ENCODE results near the gene INHBA. TPM values are rescaled to one million over a fixed set of nuclear protein-coding genes. Genes with fewer than 3 reads are reported as not detected.

The INHBA gene
- total RNA-seq, 1 donor = 5.5 TPM

GRCh38 chr7:41730161-41730560 lies 27.3 kb upstream of the INHBA start:
- H3K4me1 ChIP-seq (ENCODE audit: insufficient read depth, low read length) = peaks cover 16% of the 10 kb centered on the region
- no peak overlapping the region for H3K4me3 ChIP-seq (ENCODE audit: low read length)
- H3K9me3 ChIP-seq (ENCODE audit: low read depth, low read length) = no peaks in the 10 kb centered on the region
- H3K27me3 ChIP-seq (ENCODE audit: insufficient read depth, low read length) = no peaks in the 10 kb centered on the region

GRCh38 chr7:41729059-41729458 lies 26.2 kb upstream of the INHBA start:
- H3K4me1 ChIP-seq (ENCODE audit: insufficient read depth, low read length) = peaks cover 16% of the 10 kb centered on the region
- H3K9me3 ChIP-seq (ENCODE audit: low read depth, low read length) = no peaks in the 10 kb centered on the region
- H3K4me3 ChIP-seq (ENCODE audit: low read length) = no peak overlapping the region
- no peaks in the 10 kb centered on the region for H3K27me3 ChIP-seq (ENCODE audit: insufficient read depth, low read length)

GRCh38 chr7:41725013-41725412 lies 22.1 kb upstream of the INHBA start:
- H3K4me3 ChIP-seq (ENCODE audit: low read length) = no peak overlapping the region
- H3K4me1 ChIP-seq (ENCODE audit: insufficient read depth, low read length) = no peaks in the 10 kb centered on the region
- no peaks in the 10 kb centered on the region for H3K9me3 ChIP-seq (ENCODE audit: low read depth, low read length)
- no peaks in the 10 kb centered on the region for H3K27me3 ChIP-seq (ENCODE audit: insufficient read depth, low read length)

- H3K9me3 ChIP-seq (ENCODE audit: low read depth, low read length) = no peaks in the 10 kb centered on the region
- no peaks in the 10 kb centered on the region for H3K27me3 ChIP-seq (ENCODE audit: insufficient read depth, low read length)
- H3K4me1 ChIP-seq (ENCODE audit: insufficient read depth, low read length) = no peaks in the 10 kb centered on the region
- H3K4me3 ChIP-seq (ENCODE audit: low read length) = no peak overlapping the region
Measured at GRCh38 chr7:41720886-41721285, 18.0 kb upstream of the INHBA start.

- Histone ChIP-seq H3K27me3 (ENCODE audit: insufficient read depth, low read length) (no peaks in the 10 kb centered on the region), H3K4me3 (ENCODE audit: low read length) (no peak overlapping the region), H3K9me3 (ENCODE audit: low read depth, low read length) (no peaks in the 10 kb centered on the region), H3K4me1 (ENCODE audit: insufficient read depth, low read length) (no peaks in the 10 kb centered on the region)
Measured at GRCh38 chr7:41720046-41720445, 17.2 kb upstream of the INHBA start.

GRCh38 chr7:41716691-41717090 lies 13.8 kb upstream of the INHBA start:
- no peaks in the 10 kb centered on the region for H3K27me3 ChIP-seq (ENCODE audit: insufficient read depth, low read length)
- no peak overlapping the region for H3K4me3 ChIP-seq (ENCODE audit: low read length)
- H3K4me1 ChIP-seq (ENCODE audit: insufficient read depth, low read length) = no peaks in the 10 kb centered on the region

GRCh38 chr7:41715000-41715399 lies 12.1 kb upstream of the INHBA start:
- no peak overlapping the region for H3K4me3 ChIP-seq (ENCODE audit: low read length)
- no peaks in the 10 kb centered on the region for H3K9me3 ChIP-seq (ENCODE audit: low read depth, low read length)
- no peaks in the 10 kb centered on the region for H3K4me1 ChIP-seq (ENCODE audit: insufficient read depth, low read length)
- H3K27me3 ChIP-seq (ENCODE audit: insufficient read depth, low read length) = no peaks in the 10 kb centered on the region

More at GRCh38 chr7:41716691-41717090, 13.8 kb upstream of the INHBA start:
- no peaks in the 10 kb centered on the region for H3K9me3 ChIP-seq (ENCODE audit: low read depth, low read length)

GRCh38 chr7:41711283-41712064 lies 8.6 kb upstream of the INHBA start:
- H3K27me3 ChIP-seq (ENCODE audit: insufficient read depth, low read length) = no peaks in the 10 kb centered on the region

GRCh38 chr7:41710838-41711237 lies 7.9 kb upstream of the INHBA start:
- no peaks in the 10 kb centered on the region for H3K27me3 ChIP-seq (ENCODE audit: insufficient read depth, low read length)
- H3K9me3 ChIP-seq (ENCODE audit: low read depth, low read length) = no peaks in the 10 kb centered on the region
- H3K4me1 ChIP-seq (ENCODE audit: insufficient read depth, low read length) = peaks cover 10% of the 10 kb centered on the region
- H3K4me3 ChIP-seq (ENCODE audit: low read length) = no peak overlapping the region

More at GRCh38 chr7:41711283-41712064, 8.6 kb upstream of the INHBA start:
- Histone ChIP-seq H3K4me3 (ENCODE audit: low read length) (no peak overlapping the region), H3K4me1 (ENCODE audit: insufficient read depth, low read length) (peaks cover 4% of the 10 kb centered on the region), H3K9me3 (ENCODE audit: low read depth, low read length) (no peaks in the 10 kb centered on the region)

GRCh38 chr7:41709621-41710020 lies 6.7 kb upstream of the INHBA start:
- H3K4me1 ChIP-seq (ENCODE audit: insufficient read depth, low read length) = peaks cover 18% of the 10 kb centered on the region
- H3K27me3 ChIP-seq (ENCODE audit: insufficient read depth, low read length) = no peaks in the 10 kb centered on the region
- H3K4me3 ChIP-seq (ENCODE audit: low read length) = no peak overlapping the region
- H3K9me3 ChIP-seq (ENCODE audit: low read depth, low read length) = no peaks in the 10 kb centered on the region

- Histone ChIP-seq H3K4me1 (ENCODE audit: insufficient read depth, low read length) (peaks cover 23% of the 10 kb centered on the region), H3K9me3 (ENCODE audit: low read depth, low read length) (no peaks in the 10 kb centered on the region), H3K4me3 (ENCODE audit: low read length) (no peak overlapping the region), H3K27me3 (ENCODE audit: insufficient read depth, low read length) (no peaks in the 10 kb centered on the region)
Measured at GRCh38 chr7:41708581-41709358, 5.9 kb upstream of the INHBA start.

- no peaks in the 10 kb centered on the region for H3K9me3 ChIP-seq (ENCODE audit: low read depth, low read length)
- peaks cover 23% of the 10 kb centered on the region for H3K4me1 ChIP-seq (ENCODE audit: insufficient read depth, low read length)
- H3K4me3 ChIP-seq (ENCODE audit: low read length) = no peak overlapping the region
- H3K27me3 ChIP-seq (ENCODE audit: insufficient read depth, low read length) = no peaks in the 10 kb centered on the region
Measured at GRCh38 chr7:41706228-41706930, 3.5 kb upstream of the INHBA start.

- no peaks in the 10 kb centered on the region for H3K9me3 ChIP-seq (ENCODE audit: low read depth, low read length)
- H3K4me1 ChIP-seq (ENCODE audit: insufficient read depth, low read length) = peaks cover 23% of the 10 kb centered on the region
- H3K4me3 ChIP-seq (ENCODE audit: low read length) = peak overlapping the region; percentile 46
- H3K27me3 ChIP-seq (ENCODE audit: insufficient read depth, low read length) = peaks cover 3% of the 10 kb centered on the region
Measured at GRCh38 chr7:41705109-41705901, 2.4 kb upstream of the INHBA start.

- H3K4me3 ChIP-seq (ENCODE audit: low read length) = no peak overlapping the region
- H3K4me1 ChIP-seq (ENCODE audit: insufficient read depth, low read length) = peaks cover 33% of the 10 kb centered on the region
- H3K9me3 ChIP-seq (ENCODE audit: low read depth, low read length) = no peaks in the 10 kb centered on the region
- peaks cover 18% of the 10 kb centered on the region for H3K27me3 ChIP-seq (ENCODE audit: insufficient read depth, low read length)
Measured at GRCh38 chr7:41701068-41701941, 1.6 kb downstream of the INHBA start.
